NCI-H226 (cell line): ENCODE results near the gene PLAGL1.
A peak's percentile ranks its signal among the peaks of the same experiment; 100 is the strongest.
"Not testable (repeated sequence)": the region's sequence is repeated elsewhere in the genome, so short reads cannot be mapped to it uniquely, and the experiment has no call there.

Experiments
- DNase-seq: peaks from one replicate; pipeline ENCODE4 v3.0.0-alpha.2; 2015

PLAGL1 gene, protein sequence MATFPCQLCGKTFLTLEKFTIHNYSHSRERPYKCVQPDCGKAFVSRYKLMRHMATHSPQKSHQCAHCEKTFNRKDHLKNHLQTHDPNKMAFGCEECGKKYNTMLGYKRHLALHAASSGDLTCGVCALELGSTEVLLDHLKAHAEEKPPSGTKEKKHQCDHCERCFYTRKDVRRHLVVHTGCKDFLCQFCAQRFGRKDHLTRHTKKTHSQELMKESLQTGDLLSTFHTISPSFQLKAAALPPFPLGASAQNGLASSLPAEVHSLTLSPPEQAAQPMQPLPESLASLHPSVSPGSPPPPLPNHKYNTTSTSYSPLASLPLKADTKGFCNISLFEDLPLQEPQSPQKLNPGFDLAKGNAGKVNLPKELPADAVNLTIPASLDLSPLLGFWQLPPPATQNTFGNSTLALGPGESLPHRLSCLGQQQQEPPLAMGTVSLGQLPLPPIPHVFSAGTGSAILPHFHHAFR

DNA sequence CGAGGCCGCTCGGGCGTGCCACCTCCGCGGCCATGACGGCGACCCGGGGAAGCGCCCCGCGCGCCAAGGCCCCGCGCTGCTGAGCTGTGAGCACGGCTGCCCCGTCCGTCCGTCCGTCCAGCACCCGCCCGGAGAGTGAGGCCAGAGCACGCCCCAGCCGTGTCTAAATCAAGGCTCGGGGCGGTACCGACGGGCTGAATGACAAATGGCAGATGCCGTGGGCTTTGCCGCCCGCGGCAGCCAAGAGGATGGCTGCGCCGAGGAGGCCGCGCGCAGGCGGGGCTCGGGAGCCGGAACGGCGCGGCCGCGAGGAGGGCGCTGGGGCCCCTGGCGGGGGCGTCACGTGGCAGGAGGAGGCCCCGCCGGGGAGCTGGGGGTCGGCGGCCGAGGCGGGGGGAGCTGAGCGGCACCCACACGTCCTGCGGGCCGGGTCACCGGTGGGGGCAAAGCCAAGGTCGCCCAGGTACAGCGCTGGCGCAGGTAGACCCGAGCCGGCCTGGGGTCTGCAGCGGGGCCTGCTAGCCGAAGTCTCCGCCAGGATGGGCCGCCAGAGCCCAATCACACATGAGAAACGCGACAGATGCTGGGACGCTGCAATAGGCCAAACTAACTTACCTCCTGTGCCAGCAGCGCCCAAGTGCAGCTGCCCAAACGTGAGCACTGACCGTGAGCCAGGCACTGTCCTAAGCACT lies at the start of gene PLAGL1:
Gene PLAGL1 (minus strand): TSS at position 140 of the 692 bp plus-strand sequence. CDS start 60,123 bp downstream, outside the sequence.
- peak; percentile 49 for DNase-seq

DNA sequence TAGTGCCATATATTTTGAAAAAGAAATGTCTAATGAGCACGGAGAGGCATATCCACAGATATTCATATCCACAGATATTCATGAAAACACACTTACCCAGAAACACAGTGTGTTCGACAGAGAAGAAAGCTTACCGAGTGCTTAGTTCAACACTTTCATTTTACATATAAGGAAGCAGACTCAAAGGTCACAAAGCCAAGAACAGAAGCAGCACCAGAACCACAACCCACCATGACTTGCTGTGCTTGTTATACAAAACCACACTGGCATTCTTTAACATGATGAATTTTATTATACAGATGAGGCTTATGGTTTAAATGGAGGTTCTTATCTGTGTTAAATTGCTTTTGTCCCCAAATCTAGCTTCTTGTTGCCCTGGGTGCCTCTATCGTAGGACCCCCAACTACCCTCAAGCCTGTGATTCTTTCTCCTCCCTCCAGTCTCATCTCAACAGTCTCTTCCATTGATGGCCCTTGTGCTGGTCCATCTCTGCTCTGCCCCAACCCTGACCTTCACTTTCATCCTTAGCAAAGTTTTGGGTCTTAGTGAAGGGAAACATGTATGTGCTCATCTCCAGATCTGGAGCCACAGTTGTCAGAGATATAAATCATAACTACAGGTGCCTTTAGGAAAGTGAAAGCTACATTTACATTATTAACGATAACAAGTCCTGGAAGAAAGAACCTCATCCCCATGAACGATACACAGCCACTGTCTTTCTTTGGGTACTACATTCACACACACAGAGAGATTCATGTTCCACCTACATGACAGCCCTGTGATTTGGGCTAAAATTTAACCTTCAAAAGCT lies 47.3 kb upstream of the PLAGL1 start:
- no peak for DNase-seq

DNA sequence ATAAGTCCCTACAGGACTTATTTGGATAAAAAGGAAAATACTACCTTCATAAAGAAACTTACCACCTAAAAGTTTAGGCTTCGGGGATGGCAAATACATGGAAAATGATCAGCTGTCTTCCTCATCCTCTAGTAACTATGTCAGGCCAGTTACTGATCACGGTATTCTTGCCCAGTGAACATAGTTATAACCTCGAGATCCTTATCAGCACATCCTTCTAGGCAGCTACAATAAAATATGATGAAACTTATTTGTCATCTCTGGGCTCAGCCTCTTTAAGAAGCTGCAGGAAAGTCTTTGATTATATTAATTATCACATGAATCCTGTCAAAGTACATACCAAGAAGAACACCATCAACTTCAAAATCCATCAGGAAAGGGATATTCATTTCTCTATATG lies 45.5 kb upstream of the PLAGL1 start:
- no peak for DNase-seq

DNA sequence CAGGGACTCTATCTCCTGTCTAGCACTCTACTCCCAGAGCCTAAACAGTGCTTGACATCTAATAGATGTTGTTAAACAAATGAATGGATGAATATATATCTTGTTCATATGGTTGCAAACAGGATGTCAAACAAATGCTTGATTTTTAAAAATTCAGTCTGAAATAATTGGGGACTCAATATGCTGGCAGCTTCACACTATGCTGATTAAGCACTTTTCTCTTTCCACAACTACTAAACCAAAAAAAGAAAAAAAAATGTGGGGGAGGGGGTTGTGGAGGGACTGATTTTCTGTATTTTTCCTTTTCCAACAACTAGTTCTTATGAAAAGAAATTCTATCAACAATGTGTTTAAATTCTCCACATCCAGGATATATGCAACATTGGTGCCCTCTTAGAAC lies 44.4 kb upstream of the PLAGL1 start:
- DNase-seq = no peak

DNA sequence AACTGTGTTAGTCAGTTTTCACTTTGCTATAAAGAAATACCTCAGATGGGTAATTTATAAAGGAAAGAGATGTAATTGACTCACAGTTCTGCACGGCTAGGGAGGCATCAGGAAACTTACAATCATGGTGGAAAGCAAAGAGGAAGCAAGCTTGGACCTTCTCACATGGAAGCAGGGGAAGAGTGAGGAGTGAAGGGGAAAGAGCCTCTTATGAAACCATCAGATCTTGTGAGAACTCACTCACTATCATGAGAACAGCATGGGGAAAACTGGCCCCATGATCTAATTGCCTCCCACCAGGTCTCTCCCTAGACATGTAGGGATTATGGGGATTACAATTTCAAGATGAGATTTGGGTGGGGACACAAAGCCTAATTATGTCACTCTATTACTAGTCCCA lies 41.3 kb upstream of the PLAGL1 start:
- no peak for DNase-seq

DNA sequence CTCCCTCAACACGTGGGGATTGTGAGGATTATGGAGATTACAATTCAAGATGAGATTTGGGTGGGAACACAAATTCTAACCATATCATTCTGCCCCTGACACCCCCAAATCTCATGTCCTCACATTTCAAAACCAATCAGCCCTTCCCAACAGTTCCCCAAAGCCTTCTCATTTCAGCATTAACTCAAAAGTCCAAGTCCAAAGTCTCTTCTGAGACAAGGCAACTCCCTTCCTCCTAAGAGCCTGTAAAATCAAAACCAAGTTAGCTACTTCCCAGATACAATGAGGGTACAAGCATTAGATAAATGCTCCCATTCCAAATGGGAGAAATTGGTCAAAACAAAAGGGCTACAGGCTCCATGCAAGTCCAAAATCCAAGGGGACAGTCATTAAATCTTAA lies 39.6 kb upstream of the PLAGL1 start:
- no peak for DNase-seq

DNA sequence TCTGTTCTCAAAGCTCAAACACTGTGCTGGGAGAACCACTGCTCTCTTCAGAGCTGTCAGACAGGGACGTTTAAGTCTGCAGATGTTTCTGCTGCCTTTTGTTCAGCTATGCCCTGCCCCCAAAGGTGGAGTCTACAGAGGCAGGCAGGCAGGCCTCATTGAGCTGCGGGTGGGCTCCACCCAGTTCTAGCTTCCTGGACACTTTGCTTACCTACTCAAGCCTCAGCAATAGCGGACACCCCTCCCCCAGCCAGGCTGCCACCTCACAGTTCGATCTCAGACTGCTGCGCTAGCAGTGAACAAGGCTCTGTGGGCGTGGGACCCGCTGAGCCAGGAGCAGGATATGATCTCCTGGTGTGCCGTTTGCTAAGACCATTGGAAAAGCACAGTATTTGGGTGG lies 38.6 kb upstream of the PLAGL1 start:
- not testable (repeated sequence) for DNase-seq

DNA sequence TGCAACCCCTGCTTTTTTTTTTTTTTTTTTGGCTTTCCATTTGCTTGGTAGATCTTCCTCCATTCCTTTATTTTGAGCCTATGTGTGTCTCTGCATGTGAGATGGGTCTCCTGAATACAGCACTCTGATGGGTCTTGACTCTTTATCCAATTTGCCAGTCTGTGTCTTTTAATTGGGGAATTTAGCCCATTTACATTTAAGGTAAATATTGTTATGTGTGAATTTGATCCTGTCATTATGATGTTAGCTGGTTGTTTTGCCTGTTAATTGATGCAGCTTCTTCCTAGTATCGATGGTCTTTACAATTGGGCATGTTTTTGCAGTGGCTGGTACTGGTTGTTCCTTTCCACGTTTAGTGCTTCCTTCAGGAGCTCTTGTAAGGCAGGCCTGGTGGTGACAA lies 36.9 kb upstream of the PLAGL1 start:
- DNase-seq = not testable (repeated sequence)

DNA sequence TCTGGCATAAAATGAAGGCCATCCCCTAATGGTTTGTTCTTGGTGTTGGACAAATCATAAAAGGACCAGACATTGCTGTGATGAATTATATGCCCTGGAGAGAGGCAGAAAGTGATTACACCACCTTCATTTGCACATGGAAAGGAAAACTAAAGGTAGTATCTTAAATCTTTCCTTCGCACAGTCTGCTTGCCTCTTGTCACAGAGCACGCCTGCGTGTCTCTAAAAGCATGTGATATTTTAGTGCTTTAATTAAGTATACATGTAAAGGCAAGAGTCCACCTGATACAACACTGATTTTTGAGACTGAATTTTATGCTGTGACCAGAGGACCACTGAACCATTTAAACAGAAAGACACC lies 28.8 kb upstream of the PLAGL1 start:
- no peak for DNase-seq

DNA sequence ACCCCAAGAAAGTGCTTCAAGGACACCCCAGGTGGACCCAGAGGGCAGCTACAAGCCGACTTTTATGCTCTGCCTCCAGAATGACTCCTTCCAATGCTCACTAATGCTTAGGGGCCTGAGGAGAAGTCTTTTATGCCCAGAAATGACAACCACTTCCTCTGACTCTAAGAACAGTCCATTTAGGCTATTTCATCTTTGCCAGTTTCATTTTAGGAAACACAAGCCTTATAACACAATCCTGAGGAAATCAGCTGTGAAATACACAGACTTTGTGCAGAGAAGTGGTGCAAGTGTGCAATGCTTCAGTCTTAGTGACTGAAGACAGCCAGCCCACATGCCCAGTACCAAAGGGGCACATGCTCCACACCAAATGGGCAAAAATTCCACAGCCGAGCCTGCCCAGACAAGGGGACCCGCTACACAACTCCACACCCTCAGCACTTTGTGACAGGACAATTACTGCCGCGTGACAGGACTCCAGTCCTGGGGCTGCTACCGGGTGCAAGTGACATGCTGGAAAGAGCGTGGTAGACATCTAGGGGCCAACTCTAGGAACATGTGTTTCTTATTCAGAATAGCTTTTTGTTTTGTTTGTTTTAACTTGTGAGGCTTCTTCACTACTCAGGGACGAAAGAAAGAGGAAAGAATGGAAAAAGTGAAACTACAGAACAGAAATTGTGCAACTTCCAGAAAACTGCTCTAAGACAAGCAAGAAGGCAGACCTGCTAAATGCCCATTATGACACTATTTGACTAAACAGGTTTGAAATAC lies 28.2 kb upstream of the PLAGL1 start:
- no peak for DNase-seq

DNA sequence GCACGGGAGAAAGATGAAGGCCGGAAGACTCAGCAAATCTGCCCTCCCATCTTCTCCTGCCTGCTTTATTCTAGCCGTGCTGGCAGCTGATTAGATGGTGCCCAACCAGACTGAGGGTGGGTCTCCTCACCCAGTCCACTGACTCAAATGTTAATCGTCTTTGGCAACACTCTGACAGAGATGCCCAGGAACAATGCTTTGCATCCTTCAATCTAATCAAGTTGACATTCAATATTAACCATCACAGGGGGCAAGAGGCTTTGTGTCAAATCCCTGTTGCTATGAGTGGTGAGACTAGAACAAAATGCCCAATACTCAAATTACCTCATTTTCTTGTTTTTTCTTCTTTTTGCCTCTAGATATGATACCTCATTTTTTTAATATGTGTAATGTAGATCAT lies 27.4 kb upstream of the PLAGL1 start:
- DNase-seq = no peak

DNA sequence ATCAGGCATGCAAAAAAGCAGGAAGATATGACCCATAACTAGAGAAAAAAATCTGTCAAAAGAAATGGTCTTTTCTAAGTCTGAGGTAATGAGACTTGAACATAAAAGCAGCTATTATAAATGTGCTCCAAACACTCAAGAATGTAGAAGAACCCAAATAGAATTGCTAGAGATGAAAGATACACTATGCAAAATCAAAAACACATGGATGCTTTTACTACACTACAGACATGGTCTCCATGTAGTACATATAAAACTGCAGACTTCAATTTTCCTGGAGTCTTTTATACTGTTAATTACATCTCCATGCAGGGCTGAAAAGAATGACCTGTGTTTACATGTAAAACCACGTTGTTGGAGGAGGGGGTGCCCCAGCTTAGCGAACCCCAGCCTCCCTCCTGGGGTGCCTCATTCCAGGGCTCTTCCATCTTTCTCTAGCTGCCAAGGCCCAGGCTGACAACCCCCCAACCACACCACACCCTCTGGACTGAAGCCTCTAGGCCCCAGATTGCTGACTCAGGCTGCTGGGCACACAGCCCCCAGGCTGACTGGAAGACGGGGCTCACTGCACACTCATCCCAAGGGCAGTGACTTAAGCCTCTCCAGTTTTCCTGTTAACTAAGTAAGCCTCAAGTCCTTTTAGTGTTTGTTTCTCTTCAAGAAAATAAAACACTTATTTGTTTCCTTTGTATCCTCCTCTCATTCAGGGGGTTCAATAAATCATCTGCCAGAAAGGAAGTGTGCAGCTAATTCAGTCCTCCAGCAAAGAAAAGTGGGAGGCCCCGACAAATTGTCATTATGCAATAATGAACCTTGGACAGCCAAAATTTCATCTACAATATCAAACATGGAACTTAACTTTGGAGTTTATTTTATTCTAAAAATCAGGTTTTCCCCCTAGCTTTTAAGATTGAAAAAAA lies 26.0 kb upstream of the PLAGL1 start:
- DNase-seq = peak; percentile 65

DNA sequence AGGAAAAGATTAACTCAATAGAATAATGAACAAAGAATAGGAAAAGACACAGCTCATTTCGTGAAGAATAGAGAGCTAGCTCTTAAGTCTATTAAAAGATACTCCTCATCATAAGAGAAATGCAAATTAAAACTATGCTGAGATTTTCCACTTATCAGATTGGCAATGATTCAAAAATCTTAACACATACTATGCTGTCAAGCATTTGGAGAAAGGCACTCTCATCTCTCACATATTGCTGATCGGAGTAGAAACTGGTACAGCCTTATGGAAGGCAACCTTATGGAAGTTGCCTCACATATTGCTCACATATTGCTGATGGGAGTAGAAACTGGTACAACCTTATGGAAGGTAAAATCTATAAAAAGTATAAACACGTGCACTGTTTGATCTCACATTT lies 21.4 kb upstream of the PLAGL1 start:
- DNase-seq = no peak

DNA sequence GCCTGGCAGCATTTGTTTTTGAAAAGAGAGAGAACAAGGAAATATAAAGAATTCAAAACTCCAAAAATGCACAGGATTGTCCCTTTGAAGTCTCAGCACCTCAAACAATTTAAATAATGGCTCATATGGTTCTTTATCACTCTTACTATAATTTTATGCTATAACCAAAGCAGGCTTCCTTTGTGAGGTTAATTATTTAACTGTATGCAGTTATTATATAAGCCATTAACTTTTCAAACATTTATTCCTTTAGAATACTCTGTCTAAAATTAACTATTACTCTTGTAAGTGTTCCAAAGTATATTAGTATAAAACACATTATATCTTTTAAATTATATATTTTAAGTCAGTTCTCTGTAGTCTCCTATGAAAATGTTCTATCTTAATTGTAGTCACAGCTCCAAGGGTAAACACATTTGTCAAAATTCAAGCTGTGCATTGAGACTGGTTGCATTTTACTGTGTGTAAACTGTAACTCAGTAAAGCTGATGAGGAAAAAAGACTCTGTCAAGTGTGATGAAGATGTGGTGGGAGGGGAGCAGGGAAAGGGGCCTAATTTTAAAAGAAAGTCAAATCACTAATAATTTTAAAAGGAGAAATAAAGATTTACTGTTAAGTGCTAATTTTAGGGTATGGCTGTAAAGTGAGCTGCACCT lies 20.0 kb upstream of the PLAGL1 start:
- no peak for DNase-seq

DNA sequence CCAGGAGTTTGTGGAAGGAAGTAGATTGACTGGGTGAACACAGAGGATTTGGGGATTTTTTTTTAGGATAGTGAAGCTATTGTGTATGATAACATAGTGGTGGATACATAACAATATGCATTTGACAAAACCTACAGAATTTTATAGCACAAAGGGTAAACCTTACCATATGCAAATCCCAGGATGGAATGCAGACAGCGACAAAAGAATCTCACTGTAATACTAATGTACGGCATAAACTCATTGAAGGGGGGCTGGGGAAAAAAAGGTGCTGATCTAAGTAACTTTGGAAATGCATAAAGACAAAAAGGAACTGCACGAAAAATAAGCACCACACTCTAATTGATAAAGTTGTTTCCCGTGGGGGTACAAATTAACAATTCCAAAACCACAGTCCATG lies 15.2 kb upstream of the PLAGL1 start:
- no peak for DNase-seq

DNA sequence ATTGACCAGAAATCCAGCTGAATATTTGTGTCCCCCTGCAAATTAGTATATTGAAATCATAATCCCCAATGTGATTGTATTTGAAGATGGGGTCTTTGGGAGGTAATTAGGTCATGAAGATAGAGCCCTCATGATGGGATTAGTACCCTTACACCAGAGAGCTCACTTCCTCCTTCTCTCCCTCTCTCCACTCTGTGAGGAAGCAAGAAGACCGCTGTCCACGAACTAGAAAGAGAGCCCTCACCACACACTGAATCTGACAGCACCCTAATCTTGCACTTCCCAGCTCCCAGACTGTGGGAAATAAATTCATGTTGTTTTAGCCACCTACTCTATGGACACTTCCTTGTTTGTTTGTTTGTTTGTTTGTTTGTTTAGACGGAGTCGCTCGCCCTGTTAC lies 11.9 kb upstream of the PLAGL1 start:
- DNase-seq = no peak

DNA sequence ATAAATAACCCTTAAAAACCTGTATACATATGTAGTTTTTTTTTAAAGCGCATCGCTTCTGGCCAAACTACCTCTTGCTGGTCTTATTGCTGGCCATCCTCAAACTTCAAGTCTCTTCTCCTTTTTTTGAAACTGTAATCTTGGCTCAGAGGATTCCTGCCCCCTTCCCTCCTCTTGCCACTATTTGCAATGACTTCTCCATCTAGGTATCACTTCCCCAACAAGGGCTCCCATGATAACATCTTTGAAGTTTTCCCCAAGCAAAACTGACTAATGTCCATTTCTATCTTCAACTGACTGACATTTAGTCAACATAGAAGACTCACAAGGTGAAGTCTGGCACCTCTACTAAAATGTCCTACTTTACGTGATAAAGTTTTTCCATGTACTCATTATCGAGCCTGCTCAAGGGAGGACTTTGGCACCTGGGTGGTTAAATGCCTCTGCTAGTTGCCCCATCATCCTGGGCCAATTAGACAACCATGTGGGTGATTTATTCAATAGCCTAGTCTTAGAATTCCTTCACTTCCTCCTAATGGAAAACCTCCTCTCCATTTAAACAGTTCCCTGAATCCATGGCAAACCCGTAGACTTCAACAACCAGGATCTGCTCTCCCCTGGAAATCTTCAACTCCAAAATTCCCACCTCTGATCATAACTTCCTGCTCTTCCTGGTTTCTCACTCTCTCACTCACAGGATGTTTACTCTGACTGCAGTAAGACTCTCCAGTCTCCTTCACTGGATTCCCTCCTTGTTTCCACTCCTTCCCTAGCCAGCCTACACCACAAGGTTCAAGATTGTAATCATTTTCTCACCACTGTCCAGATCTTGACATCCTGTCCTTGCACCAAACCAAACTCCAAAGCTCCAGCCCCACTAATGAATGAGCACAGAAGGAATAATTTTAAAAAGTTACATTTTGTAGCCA lies 9.4 kb upstream of the PLAGL1 start:
- no peak for DNase-seq

DNA sequence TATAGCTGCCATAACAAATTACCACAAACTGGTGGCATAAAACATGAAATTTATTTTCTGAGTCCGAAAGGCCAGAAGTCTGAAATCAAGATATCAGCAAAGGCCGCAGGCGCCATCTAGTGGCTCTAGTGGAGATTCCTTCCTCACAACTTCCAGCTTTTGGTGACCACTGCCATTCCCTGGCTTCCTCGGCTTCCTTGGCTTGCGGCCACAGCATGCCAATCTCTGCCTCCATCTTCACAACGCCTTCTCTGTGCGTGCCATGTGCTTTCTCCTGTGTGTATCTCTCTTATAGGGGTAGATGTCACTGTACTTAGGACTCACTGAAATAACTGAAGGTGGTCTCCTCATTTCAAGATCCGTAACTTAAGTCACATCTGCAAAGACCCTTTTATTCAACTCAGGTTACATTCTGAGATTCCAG lies 5.4 kb upstream of the PLAGL1 start:
- peak; percentile 43 for DNase-seq

DNA sequence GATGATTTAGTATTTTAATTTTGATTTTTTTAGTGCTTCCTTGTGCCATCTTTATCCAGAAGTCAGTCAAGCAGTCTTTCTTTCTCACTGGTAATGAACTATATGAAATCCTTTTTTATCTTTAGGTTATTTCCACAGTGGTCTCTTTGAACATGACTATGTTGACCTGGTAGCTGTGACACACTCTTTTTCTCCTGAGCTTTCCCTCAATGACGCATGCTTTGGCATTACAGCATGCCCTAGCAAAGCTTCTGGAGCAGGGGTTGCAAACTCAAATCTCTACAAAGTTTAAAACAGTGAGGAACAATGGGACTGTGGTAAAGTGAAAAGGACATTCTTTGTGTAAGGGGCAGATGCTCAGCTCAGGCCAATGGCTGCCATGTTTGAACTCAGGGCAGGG lies 4.5 kb upstream of the PLAGL1 start:
- DNase-seq = no peak

DNA sequence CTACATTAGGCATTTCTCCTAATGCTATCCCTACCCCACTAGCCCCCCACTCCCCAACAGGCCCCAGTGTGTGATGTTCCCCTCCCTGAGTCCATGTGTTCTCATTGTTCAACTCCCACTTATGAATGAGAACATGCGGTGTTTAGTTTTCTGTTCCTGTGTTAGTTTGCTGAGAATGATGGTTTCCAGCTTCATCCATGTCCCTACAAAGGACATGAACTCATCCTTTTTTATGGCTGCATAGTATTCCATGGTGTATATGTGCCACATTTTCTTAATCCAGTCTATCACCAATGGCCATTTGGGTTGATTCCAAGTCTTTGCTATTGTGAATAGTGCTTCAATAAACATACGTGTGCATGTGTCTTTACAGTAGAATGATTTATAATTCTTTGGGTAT lies 1.6 kb upstream of the PLAGL1 start:
- DNase-seq = not testable (repeated sequence)
